ENCODE data around the gene TP63. TPM values are rescaled to one million over a fixed set of nuclear protein-coding genes. Genes with fewer than 3 reads are reported as not detected.

Gene TP63
- total RNA-seq, 1 experiment from 2014 or later = not detected

DNA sequence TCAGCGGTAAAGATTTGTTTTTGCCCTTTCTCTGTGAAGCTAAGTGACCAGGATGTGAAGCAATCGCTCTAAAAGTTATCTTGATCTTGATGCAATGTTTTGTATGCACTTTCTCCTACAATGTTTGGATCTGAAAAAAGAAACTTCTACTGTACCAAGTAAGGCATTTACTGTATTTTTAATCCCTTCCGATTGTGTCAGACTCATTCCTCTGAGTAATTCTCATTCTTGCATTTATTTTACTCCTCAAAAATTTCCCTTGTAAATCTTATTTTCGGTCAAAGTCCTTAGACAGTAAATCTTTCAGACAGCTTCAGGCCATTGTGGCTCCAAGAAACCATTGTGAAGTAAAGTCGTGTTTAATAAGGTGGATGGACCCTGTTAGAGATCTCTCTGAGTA lies 141.9 kb downstream of the TP63 start:
- no peak overlapping the region for H2BK12ac ChIP-seq (ENCODE audit: insufficient read length, low read depth, low read length)
- H3K9me3 Mint-ChIP-seq = peaks cover 1 to 7% of the 10 kb centered on the region in 2 experiments; a peak in 4 of 5 replicates
- no peak overlapping the region for H3K9ac ChIP-seq (ENCODE audit: extremely low read depth, insufficient read length, low read length)
- H3K27me3 Mint-ChIP-seq (ENCODE audit: low read depth) = peaks cover 78% of the 10 kb centered on the region
- no peak overlapping the region for H2AK5ac ChIP-seq (ENCODE audit: insufficient read length, low read length)
- H4K8ac ChIP-seq (replicated peaks; ENCODE audit: insufficient read length, low read depth, low read length) = no peak overlapping the region
- H3K18ac ChIP-seq (ENCODE audit: insufficient read length, low read depth, low read length) = no peak overlapping the region
- H3K27me3 ChIP-seq (ENCODE audit: insufficient read depth, low read length) = peaks cover 25% of the 10 kb centered on the region; the same call in 1 of the 2 replicates
- no peak overlapping the region for H3K14ac ChIP-seq (ENCODE audit: insufficient read depth, low read length)
- H3K27ac ChIP-seq (ENCODE audit: insufficient read length, low read depth, low read length) = no peak overlapping the region
- H2BK120ac ChIP-seq (ENCODE audit: low read depth, low read length, poor library complexity, severe bottlenecking) = no peak overlapping the region
- H3K79me2 ChIP-seq (ENCODE audit: insufficient read depth, low read length) = no peaks in the 10 kb centered on the region
- no peaks in the 10 kb centered on the region for H3K23me2 ChIP-seq (ENCODE audit: insufficient read length, low read depth, low read length, poor library complexity, severe bottlenecking)
- H3K36me3 Mint-ChIP-seq (ENCODE audit: insufficient read depth in 1 of 3, low read depth in 3 of 3) = no peaks in the 10 kb centered on the region
- H4K91ac ChIP-seq (ENCODE audit: insufficient read length, low read depth, low read length) = no peak overlapping the region
- TF ChIP-seq, protein P1, sequence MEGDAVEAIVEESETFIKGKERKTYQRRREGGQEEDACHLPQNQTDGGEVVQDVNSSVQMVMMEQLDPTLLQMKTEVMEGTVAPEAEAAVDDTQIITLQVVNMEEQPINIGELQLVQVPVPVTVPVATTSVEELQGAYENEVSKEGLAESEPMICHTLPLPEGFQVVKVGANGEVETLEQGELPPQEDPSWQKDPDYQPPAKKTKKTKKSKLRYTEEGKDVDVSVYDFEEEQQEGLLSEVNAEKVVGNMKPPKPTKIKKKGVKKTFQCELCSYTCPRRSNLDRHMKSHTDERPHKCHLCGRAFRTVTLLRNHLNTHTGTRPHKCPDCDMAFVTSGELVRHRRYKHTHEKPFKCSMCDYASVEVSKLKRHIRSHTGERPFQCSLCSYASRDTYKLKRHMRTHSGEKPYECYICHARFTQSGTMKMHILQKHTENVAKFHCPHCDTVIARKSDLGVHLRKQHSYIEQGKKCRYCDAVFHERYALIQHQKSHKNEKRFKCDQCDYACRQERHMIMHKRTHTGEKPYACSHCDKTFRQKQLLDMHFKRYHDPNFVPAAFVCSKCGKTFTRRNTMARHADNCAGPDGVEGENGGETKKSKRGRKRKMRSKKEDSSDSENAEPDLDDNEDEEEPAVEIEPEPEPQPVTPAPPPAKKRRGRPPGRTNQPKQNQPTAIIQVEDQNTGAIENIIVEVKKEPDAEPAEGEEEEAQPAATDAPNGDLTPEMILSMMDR (conservative IDR thresholded peaks at IDR 0.05) = no peak
- H3K56ac ChIP-seq (ENCODE audit: insufficient read length, low read depth, low read length) = no peak overlapping the region
- no CpG with 5 or more reads among the region's 5 CpGs for WGBS (ENCODE audit: extremely low coverage, insufficient read length, low lambda C conversion rate)
- H3K4ac ChIP-seq (ENCODE audit: low read depth, low read length) = no peak overlapping the region
- no peak overlapping the region for H2BK20ac ChIP-seq (ENCODE audit: low read depth, low read length, poor library complexity, severe bottlenecking)
- H2BK15ac ChIP-seq (ENCODE audit: low read depth, low read length) = no peak overlapping the region
- H3T11ph ChIP-seq (ENCODE audit: low read length) = no peak overlapping the region
- no peak for DNase-seq
- H3K9me3 ChIP-seq (ENCODE audit: control insufficient read depth, low read depth, low read length) = no peaks in the 10 kb centered on the region
- H3K4me1 ChIP-seq (ENCODE audit: insufficient read depth, low read length) = no peaks in the 10 kb centered on the region
- H3K79me1 ChIP-seq (ENCODE audit: insufficient read depth, low read depth, low read length, poor library complexity, severe bottlenecking) = no peaks in the 10 kb centered on the region
- peaks cover 0 to 3% of the 10 kb centered on the region in 2 experiments; a peak in 2 of 4 replicates for H3K4me1 Mint-ChIP-seq
- no peak overlapping the region for H3K4me2 ChIP-seq (ENCODE audit: insufficient read depth, insufficient read length, low read length)
- H3K23ac ChIP-seq (ENCODE audit: insufficient read length, low read depth, low read length) = no peak overlapping the region
- H3K4me3 Mint-ChIP-seq = no peak overlapping the region
- no peak overlapping the region for H3K27ac Mint-ChIP-seq
- H4K5ac ChIP-seq (ENCODE audit: insufficient read length, low read depth, low read length) = no peak overlapping the region
- no peak overlapping the region for H2BK5ac ChIP-seq (ENCODE audit: insufficient read length, low read length)
- H4K20me1 ChIP-seq (ENCODE audit: control insufficient read depth, insufficient read depth, insufficient read length) = no peaks in the 10 kb centered on the region
- no peak overlapping the region for H2AFZ ChIP-seq (ENCODE audit: low read length)

All from H9 (cell line).